ENCODE results near the gene ZNF580.

GRCh38 chr19:55690769-55691545 lies 50.2 kb downstream of the ZNF580 start:
- no peak for TF ChIP-seq CTCF (IDR thresholded peaks at IDR 0.05 in 2 of 3, conservative IDR thresholded peaks at IDR 0.05 in 1 of 3; ENCODE audit: control insufficient read depth in 2 of 3, extremely low read depth in 1 of 3, insufficient read depth in 1 of 3, low read depth in 3 of 3, low read length in 3 of 3)
- TF ChIP-seq IRF4 (IDR thresholded peaks at IDR 0.05; ENCODE audit: low read depth, low read length): no peak
- no peak for TF ChIP-seq CEBPZ (IDR thresholded peaks at IDR 0.05; ENCODE audit: low read depth, low read length)
- peak; percentile 54 for TF ChIP-seq POLR2A (IDR thresholded peaks at IDR 0.05; ENCODE audit: low read depth, low read length)
- TF ChIP-seq RCOR1 (conservative IDR thresholded peaks at IDR 0.05; ENCODE audit: low read depth, low read length): no peak
- no peak for TF ChIP-seq EZH2 (IDR thresholded peaks at IDR 0.05; ENCODE audit: borderline replicate concordance, control insufficient read depth, low read depth, low read length)
- no peak for TF ChIP-seq POLR2AphosphoS5 (IDR thresholded peaks at IDR 0.05; ENCODE audit: low read length)
- no peak for TF ChIP-seq RAD21 (IDR thresholded peaks at IDR 0.05; ENCODE audit: insufficient read depth, low read depth, low read length)
- TF ChIP-seq SIN3A (IDR thresholded peaks at IDR 0.05; ENCODE audit: low read depth, low read length): no peak
- no peak for TF ChIP-seq REST (IDR thresholded peaks at IDR 0.05; ENCODE audit: low read depth, low read length)
- TF ChIP-seq YY1 (IDR thresholded peaks at IDR 0.05; ENCODE audit: low read depth, low read length): no peak
- TF ChIP-seq MAX (IDR thresholded peaks at IDR 0.05; ENCODE audit: low read depth, low read length): no peak
- TF ChIP-seq ATF7 (IDR thresholded peaks at IDR 0.05; ENCODE audit: low read depth): no peak
- TF ChIP-seq ZSCAN29 (IDR thresholded peaks at IDR 0.05): no peak
